ENCODE results near the gene RAB40C. TPM values are rescaled to one million over a fixed set of nuclear protein-coding genes. Genes with fewer than 3 reads are reported as not detected.

The RAB40C gene
- total and polyA plus RNA-seq, 4 donors = 25.1 to 58.9 (median 43.9) TPM

GRCh38 chr16:637081-638018 lies 47.5 kb downstream of the RAB40C start:
- WGBS, 2 donors = 15 to 18% methylated on average over 51 to 53 of the region's 53 CpGs
- Histone ChIP-seq H3K4me1 (ENCODE audit: control insufficient read depth in 5 of 5, insufficient read depth in 5 of 5, low read length in 5 of 5) (peaks cover 0 to 31% (median 7%) of the 10 kb centered on the region in 5 donors), H3K27me3 (ENCODE audit: control insufficient read depth in 3 of 3, insufficient read depth in 3 of 3, low read length in 2 of 3) (no peaks in the 10 kb centered on the region), H3K4me3 (no peak overlapping the region), H3K9me3 (ENCODE audit: control insufficient read depth in 4 of 4, insufficient read depth in 3 of 4, low read length in 3 of 4) (no peaks in the 10 kb centered on the region), H3K27ac (ENCODE audit: low read depth in 1 of 2, low read length in 1 of 2) (peak overlapping the region; percentile 97 to 98), H3K9ac (ENCODE audit: insufficient read depth in 1 of 2, low read length in 2 of 2) (no peak overlapping the region), H3K36me3 (ENCODE audit: control insufficient read depth in 4 of 4, insufficient read depth in 4 of 4, low read length in 4 of 4) (peaks cover 0 to 18% (median 0%) of the 10 kb centered on the region in 4 donors)
- peak; percentile 87 for ATAC-seq (ENCODE audit: insufficient read depth, low FRiP score)
- TF ChIP-seq CTCF (IDR thresholded peaks at IDR 0.05; ENCODE audit: control extremely low read depth, extremely low read depth) = no peak
- peak; percentile 30 to 96 (median 95) for DNase-seq

- WGBS, 2 donors = 88 to 95% methylated on average over 15 of the region's 15 CpGs
- Histone ChIP-seq H3K36me3 (ENCODE audit: control insufficient read depth in 4 of 4, insufficient read depth in 4 of 4, low read length in 4 of 4) (peaks cover 0 to 10% (median 0%) of the 10 kb centered on the region in 4 donors), H3K9ac (ENCODE audit: insufficient read depth in 1 of 2, low read length in 2 of 2) (no peak overlapping the region), H3K9me3 (ENCODE audit: control insufficient read depth in 4 of 4, insufficient read depth in 3 of 4, low read length in 3 of 4) (no peaks in the 10 kb centered on the region), H3K4me3 (no peak overlapping the region), H3K27me3 (ENCODE audit: control insufficient read depth in 3 of 3, insufficient read depth in 3 of 3, low read length in 2 of 3) (peaks cover 0 to under 1% (median 0%) of the 10 kb centered on the region in 3 donors), H3K4me1 (ENCODE audit: control insufficient read depth in 5 of 5, insufficient read depth in 5 of 5, low read length in 5 of 5) (peaks cover 0 to 36% (median 7%) of the 10 kb centered on the region in 5 donors), H3K27ac (ENCODE audit: low read depth in 1 of 2, low read length in 1 of 2) (peak overlapping the region in 1 of 2 donors; percentile 90)
- TF ChIP-seq CTCF (IDR thresholded peaks at IDR 0.05; ENCODE audit: control extremely low read depth, extremely low read depth) = no peak
- DNase-seq (no peak), ATAC-seq (ENCODE audit: insufficient read depth, low FRiP score) (no peak)
These were observed 48.2 kb downstream of the RAB40C start for GRCh38 chr16:638034-638543.

- DNase-seq (no peak), ATAC-seq (ENCODE audit: insufficient read depth, low FRiP score) (no peak)
- no peak overlapping the region for H3K27ac ChIP-seq (ENCODE audit: low read depth in 1 of 2, low read length in 1 of 2)
- H3K36me3 ChIP-seq (ENCODE audit: control insufficient read depth in 4 of 4, insufficient read depth in 4 of 4, low read length in 4 of 4) = peaks cover 0 to 3% (median 0%) of the 10 kb centered on the region in 4 donors
- no peak overlapping the region for H3K9ac ChIP-seq (ENCODE audit: insufficient read depth in 1 of 2, low read length in 2 of 2)
- peaks cover 0 to 3% (median 0%) of the 10 kb centered on the region in 3 donors for H3K27me3 ChIP-seq (ENCODE audit: control insufficient read depth in 3 of 3, insufficient read depth in 3 of 3, low read length in 2 of 3)
- peaks cover 0 to 36% (median 7%) of the 10 kb centered on the region in 5 donors for H3K4me1 ChIP-seq (ENCODE audit: control insufficient read depth in 5 of 5, insufficient read depth in 5 of 5, low read length in 5 of 5)
- H3K4me3 ChIP-seq = no peak overlapping the region
- H3K9me3 ChIP-seq (ENCODE audit: control insufficient read depth in 4 of 4, insufficient read depth in 3 of 4, low read length in 3 of 4) = no peaks in the 10 kb centered on the region
- TF ChIP-seq CTCF (IDR thresholded peaks at IDR 0.05; ENCODE audit: control extremely low read depth, extremely low read depth) = no peak
- WGBS, 2 donors = 83 to 88% methylated on average over 9 of the region's 9 CpGs
These were observed 49.0 kb downstream of the RAB40C start for GRCh38 chr16:638836-639235.

Data from lung (tissue), 12 donors.